EH (cell line): ENCODE measurements around the gene PDZD2.
"Not testable (repeated sequence)": the region's sequence is repeated elsewhere in the genome, so short reads cannot be mapped to it uniquely, and the experiment has no call there.

Experiments used
- DNase-seq: peaks from one replicate; pipeline ENCODE4 v3.0.0-alpha.2; 2015; ENCODE audit warnings: low read depth

Gene PDZD2

GRCh38 chr5:32013658-32014057 lies 374.7 kb downstream of the PDZD2 start:
- DNase-seq, result no peak

- no peak for DNase-seq
These were observed 375.3 kb downstream of the PDZD2 start for GRCh38 chr5:32014096-32014745.

- DNase-seq, result not testable (repeated sequence)
These were observed 376.3 kb downstream of the PDZD2 start for GRCh38 chr5:32015262-32015661.

GRCh38 chr5:32017692-32018367 lies 378.9 kb downstream of the PDZD2 start:
- DNase-seq, result peak; percentile 29

DNA sequence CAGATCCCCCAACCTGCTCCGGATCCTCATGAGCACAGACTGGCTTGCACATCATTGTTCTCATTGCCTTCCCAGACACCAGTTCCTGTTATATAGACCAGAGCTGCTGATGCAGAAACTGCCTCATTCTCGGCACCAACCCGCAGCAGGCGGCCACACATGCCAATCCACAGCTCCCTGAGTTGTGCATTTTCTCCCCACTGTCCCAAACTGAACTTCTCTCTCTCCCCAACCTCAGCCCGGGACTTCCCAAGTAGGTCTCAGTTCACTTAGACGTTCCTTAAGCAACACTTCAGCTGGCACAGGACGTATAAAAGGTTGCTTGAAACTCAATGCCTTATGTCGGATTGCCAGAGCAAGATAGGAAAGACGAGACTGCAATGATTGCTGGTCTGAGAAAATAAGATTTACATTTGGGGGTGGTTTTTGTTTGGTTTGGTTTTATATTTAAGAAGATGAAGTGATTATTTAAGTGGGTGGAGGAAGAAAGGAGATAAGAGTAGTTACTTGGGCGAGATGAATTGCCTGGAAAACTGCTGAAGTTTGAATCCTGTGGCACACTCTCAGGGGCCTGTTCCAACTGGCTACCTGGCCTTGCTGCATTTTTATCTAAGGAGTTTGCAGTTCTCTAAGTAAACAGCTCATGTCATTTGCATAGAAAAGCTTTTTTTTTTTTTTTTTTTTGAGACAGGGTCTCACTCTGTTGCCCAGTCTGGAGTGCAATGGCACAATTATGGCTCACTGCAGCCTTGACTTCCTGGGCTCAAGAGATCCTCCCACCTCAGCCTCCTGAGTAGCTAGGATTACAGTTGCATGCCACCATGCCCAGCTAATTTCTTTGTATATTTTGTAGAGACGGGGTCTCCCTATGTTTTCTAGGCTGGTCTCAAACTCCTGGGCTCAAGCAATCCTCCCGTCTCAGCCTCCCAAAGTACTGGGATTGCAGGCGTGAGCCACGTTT lies 379.8 kb downstream of the PDZD2 start:
- no peak for DNase-seq

- no peak for DNase-seq
These were observed 381.3 kb downstream of the PDZD2 start for GRCh38 chr5:32020271-32020670.

- DNase-seq, result no peak
These were observed 382.0 kb downstream of the PDZD2 start for GRCh38 chr5:32020946-32021345.

DNA sequence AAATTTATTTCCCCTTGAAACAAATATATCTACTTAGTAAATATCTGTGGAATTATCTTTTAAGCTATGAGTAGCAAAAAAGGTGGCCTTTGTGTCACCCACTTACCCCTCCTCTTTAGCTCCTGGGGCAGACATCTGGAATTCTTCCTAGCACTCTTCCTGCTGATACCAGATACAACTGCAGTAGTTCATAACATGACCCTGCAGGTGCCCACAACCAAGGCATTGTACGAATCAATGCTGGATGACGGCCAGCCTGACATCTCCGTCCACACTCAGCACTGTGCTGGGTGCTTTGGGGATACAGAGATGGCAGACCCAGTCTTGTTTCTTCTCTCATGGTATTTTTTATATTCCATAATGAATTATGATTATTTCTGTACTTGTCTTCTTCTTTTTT lies 382.8 kb downstream of the PDZD2 start:
- no peak for DNase-seq

DNA sequence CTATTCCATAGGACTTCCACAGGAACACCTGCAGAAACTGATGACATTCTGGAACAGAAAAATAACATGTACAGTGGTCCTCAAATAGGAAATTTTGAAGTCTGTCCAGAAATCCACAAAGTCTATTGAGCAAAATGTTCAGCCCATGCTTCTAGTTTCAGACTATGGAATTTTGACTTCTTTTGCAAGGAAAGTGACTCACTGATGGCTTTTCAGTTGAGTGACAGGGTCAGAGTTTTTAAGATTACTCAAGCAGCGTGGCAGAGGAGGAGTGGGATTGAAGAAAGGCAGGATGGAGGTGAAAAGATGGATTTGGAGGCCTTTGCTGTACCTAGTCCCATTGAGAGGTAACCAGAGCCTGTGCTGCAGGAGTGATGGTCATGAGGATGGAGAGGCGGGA lies 383.7 kb downstream of the PDZD2 start:
- DNase-seq, result no peak

GRCh38 chr5:32023816-32024215 lies 384.9 kb downstream of the PDZD2 start:
- DNase-seq, result no peak

GRCh38 chr5:32024751-32025150 lies 385.8 kb downstream of the PDZD2 start:
- no peak for DNase-seq

GRCh38 chr5:32027093-32027716 lies 388.3 kb downstream of the PDZD2 start:
- peak; percentile 31 for DNase-seq

DNA sequence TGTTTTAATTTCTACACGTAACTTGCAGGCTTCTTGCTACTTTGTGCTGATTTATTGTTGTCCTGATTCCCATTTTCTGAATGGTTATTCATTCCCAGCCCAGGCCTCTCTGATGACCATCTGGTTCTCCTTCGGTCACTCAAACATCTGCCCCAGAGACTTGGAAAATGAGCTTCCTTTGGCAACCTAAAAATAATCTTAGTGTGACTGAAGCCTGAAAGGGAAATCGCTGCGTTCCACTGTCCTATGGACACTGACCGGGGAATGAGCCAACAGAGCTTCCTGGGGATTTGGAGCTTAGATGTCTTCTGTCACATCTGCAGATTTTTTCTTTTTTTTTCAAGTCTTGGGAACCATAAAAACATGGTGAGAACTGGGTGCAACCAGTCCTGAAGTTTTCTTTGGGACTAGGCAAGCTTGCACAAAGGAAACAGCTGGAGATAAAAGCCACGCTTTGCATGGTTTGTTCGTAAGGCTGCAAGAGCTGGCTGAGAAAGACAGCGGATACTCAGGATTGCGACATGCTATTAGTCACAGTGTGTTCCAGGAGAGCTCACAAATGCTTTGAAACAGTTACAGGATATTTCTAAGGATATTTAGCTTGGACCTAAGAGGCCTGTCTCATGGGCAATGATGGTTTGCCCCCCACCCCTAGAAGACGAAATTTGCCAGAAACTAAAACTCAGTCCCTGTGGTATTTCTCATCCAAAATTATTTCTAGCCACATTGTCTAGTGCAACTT lies 389.0 kb downstream of the PDZD2 start:
- DNase-seq, result peak; percentile 98

GRCh38 chr5:32029261-32029660 lies 390.3 kb downstream of the PDZD2 start:
- peak; percentile 71 for DNase-seq

DNA sequence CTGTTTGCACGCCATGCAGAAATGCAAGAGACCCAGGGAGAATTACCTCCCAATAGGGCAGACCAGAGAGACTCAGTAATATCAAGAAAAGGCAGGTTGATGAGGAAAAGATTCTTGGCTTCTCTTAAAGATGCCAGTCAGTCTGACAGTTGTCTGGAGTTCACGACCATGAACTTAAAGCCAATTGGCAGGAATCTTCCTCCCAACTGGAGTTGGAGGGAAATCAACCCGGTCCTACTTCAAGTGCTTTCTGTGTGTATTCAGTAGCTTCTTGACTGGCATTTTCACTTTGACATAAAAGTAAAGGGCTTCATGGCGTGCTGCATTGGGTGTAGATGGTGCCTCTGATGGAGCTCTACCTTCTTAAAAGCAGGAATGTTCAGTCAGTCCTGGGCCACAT lies 390.9 kb downstream of the PDZD2 start:
- DNase-seq, result no peak

DNA sequence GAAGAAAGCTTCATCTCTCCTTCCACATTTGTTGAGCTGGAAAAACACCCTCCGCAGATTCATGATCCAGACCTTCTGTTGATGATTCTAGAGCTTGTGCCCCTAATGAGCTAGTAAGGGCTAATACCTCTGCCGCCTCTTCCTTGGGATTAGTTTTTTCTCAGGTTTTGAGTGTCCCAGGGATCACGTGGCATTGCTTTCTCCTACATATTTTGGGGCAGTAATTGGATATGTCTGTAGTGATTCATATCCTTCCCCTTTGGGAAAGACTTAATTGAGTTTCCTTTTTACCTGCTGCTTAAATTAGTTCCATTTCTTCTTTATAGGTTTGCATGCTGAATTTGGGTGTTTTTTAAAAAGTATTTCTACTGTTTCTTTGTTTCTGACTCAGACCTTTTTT lies 391.3 kb downstream of the PDZD2 start:
- peak; percentile 27 for DNase-seq

DNA sequence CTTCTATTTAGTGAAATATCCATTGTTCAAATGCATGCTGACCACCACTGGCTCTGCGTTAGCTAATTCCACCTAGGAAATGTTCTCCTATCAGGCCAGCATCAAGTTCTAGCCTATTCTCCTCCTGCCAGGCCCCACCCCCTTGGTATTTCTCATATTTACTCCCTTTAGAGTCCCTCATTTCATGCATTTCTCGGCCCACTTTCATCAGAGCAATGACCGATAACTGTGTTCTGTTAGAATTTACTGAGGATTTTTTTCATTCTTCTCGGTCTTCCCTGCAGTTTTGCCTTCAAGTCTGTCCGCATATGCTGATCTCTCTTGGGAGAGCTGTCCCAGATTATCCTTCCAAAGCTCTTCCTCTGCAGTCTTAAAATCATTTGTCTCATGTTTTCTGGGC lies 391.8 kb downstream of the PDZD2 start:
- no peak for DNase-seq

GRCh38 chr5:32031089-32031488 lies 392.2 kb downstream of the PDZD2 start:
- DNase-seq, result peak; percentile 55

DNA sequence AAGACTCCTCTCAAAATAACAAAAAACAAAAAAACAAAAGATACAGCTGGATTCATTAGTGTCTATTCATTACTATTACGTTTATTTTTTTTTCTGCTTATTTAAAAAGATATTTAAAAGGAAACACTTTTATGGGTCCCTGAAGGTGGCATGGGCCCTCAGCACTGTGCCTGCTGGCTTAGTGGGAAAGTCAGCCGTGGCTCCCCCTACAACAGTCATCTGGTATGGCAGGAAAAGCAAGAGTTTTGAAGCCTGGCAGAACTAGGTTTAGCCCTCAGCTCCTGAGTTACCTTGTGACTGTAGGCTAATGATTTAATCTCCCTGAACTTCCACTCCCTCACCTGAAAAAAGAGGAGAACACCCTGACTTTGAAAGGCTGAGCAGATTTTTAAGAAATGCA lies 399.6 kb downstream of the PDZD2 start:
- no peak for DNase-seq

GRCh38 chr5:32039133-32039532 lies 400.2 kb downstream of the PDZD2 start:
- DNase-seq, result not testable (repeated sequence)

DNA sequence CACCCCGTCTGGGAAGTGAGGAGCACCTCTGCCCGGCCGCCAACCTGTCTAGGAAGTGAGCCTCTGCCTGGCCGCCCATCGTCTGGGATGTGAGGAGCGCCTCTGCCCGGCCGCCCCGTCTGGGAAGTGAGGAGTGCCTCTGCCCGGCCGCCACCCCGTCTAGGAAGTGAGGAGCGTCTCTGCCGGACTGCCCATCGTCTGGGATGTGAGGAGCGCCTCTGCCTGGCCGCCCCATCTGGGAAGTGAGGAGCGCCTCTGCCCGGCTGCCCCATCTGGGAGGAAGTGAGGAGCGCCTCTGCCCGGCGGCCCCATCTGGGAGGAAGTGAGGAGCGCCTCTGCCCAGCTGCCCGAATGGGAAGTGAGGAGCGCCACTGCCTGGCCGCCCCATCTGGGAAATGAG lies 400.7 kb downstream of the PDZD2 start:
- not testable (repeated sequence) for DNase-seq
